ENCODE results near the gene SCGB1D1. TPM values are rescaled to one million over a fixed set of nuclear protein-coding genes. Genes with fewer than 3 reads are reported as not detected.

The SCGB1D1 gene
- polyA plus RNA-seq, 1 donor from 2014 or later: not detected

DNA sequence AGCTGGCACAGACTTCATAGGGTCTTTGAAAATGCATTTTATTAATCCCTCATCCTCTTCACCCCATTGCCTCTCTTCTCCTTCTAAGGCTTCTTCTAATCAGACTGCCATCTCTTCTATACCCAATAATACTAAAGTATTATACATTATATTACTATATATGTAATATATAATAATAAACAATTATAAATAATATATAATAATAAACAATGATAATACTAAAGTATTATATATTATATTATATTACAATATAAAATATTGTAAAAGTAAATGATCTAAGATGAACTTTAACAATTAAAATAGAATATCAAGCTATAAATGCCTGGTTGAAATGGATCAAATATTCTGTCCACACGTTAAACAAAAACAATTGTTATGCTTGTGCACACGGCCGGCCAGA is 31.5 kb downstream of the SCGB1D1 start:
- no peak overlapping the region for H3K27ac ChIP-seq (ENCODE audit: low read length)
- H3K27me3 ChIP-seq (ENCODE audit: insufficient read depth, low read depth, low read length): no peaks in the 10 kb centered on the region
- H3F3A ChIP-seq (ENCODE audit: insufficient read depth, low read length, poor library complexity, severe bottlenecking): no peaks in the 10 kb centered on the region
- no peaks in the 10 kb centered on the region for H4K20me1 ChIP-seq (ENCODE audit: insufficient read depth)
- H3K9ac ChIP-seq (ENCODE audit: low read length): no peak overlapping the region
- no peaks in the 10 kb centered on the region for H3K36me3 ChIP-seq (ENCODE audit: insufficient read depth, low read length)
- H3K9me3 ChIP-seq (ENCODE audit: low read length): no peaks in the 10 kb centered on the region
- no peaks in the 10 kb centered on the region for H3K79me2 ChIP-seq (replicated peaks; ENCODE audit: insufficient read depth, low read length)
- no peaks in the 10 kb centered on the region for H3K9me2 ChIP-seq (ENCODE audit: insufficient read depth, low read length)
- no peak overlapping the region for H2AFZ ChIP-seq (ENCODE audit: low read depth, low read length)
- no peak overlapping the region for H3K4me2 ChIP-seq (ENCODE audit: low read length)
- no peak for TF ChIP-seq EZH2 (IDR thresholded peaks at IDR 0.05; ENCODE audit: borderline replicate concordance, insufficient read depth, low read length, poor library complexity, severe bottlenecking)
- TF ChIP-seq EP300 (conservative IDR thresholded peaks at IDR 0.05; ENCODE audit: poor library complexity, severe bottlenecking): no peak
- TF ChIP-seq RAD21 (conservative IDR thresholded peaks at IDR 0.05): no peak
- no peak for TF ChIP-seq POLR2AphosphoS5 (IDR thresholded peaks at IDR 0.05)
- TF ChIP-seq MXI1 (conservative IDR thresholded peaks at IDR 0.05; ENCODE audit: poor library complexity, severe bottlenecking): no peak
- TF ChIP-seq, protein P1, sequence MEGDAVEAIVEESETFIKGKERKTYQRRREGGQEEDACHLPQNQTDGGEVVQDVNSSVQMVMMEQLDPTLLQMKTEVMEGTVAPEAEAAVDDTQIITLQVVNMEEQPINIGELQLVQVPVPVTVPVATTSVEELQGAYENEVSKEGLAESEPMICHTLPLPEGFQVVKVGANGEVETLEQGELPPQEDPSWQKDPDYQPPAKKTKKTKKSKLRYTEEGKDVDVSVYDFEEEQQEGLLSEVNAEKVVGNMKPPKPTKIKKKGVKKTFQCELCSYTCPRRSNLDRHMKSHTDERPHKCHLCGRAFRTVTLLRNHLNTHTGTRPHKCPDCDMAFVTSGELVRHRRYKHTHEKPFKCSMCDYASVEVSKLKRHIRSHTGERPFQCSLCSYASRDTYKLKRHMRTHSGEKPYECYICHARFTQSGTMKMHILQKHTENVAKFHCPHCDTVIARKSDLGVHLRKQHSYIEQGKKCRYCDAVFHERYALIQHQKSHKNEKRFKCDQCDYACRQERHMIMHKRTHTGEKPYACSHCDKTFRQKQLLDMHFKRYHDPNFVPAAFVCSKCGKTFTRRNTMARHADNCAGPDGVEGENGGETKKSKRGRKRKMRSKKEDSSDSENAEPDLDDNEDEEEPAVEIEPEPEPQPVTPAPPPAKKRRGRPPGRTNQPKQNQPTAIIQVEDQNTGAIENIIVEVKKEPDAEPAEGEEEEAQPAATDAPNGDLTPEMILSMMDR (IDR thresholded peaks at IDR 0.05; ENCODE audit: poor library complexity, severe bottlenecking): no peak
- no peak for TF ChIP-seq SMC3 (conservative IDR thresholded peaks at IDR 0.05; ENCODE audit: poor library complexity)
- TF ChIP-seq, protein P2, sequence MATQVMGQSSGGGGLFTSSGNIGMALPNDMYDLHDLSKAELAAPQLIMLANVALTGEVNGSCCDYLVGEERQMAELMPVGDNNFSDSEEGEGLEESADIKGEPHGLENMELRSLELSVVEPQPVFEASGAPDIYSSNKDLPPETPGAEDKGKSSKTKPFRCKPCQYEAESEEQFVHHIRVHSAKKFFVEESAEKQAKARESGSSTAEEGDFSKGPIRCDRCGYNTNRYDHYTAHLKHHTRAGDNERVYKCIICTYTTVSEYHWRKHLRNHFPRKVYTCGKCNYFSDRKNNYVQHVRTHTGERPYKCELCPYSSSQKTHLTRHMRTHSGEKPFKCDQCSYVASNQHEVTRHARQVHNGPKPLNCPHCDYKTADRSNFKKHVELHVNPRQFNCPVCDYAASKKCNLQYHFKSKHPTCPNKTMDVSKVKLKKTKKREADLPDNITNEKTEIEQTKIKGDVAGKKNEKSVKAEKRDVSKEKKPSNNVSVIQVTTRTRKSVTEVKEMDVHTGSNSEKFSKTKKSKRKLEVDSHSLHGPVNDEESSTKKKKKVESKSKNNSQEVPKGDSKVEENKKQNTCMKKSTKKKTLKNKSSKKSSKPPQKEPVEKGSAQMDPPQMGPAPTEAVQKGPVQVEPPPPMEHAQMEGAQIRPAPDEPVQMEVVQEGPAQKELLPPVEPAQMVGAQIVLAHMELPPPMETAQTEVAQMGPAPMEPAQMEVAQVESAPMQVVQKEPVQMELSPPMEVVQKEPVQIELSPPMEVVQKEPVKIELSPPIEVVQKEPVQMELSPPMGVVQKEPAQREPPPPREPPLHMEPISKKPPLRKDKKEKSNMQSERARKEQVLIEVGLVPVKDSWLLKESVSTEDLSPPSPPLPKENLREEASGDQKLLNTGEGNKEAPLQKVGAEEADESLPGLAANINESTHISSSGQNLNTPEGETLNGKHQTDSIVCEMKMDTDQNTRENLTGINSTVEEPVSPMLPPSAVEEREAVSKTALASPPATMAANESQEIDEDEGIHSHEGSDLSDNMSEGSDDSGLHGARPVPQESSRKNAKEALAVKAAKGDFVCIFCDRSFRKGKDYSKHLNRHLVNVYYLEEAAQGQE (IDR thresholded peaks at IDR 0.05; ENCODE audit: borderline replicate concordance): no peak
- no peak for TF ChIP-seq TAF1 (IDR thresholded peaks at IDR 0.05; ENCODE audit: low read depth)
- H3K4me3 ChIP-seq (ENCODE audit: low read length): no peak overlapping the region

DNA sequence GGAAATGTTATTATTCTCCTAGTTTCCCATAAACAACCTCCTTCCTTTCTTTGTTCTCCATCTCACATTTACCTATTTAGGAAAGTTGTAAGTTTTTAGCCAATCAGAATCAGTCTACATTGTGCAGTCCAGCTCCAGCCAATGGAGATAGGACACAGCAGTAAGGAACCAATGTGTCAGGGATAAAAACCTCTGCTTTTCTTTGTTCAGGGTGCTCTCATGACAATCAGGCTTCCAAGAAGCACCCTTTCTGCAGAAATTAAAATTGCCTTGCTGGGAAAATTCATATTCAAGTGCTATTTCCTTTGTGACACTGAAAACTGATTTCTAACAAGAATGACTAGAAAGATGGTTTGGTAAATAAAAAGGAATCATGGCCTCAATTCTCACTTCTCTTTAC is 33.1 kb downstream of the SCGB1D1 start:
- no peaks in the 10 kb centered on the region for H3K79me2 ChIP-seq (replicated peaks; ENCODE audit: insufficient read depth, low read length)
- no peak overlapping the region for H2AFZ ChIP-seq (ENCODE audit: low read depth, low read length)
- no peak overlapping the region for H3K4me2 ChIP-seq (ENCODE audit: low read length)
- H3K36me3 ChIP-seq (ENCODE audit: insufficient read depth, low read length): no peaks in the 10 kb centered on the region
- TF ChIP-seq MXI1 (conservative IDR thresholded peaks at IDR 0.05; ENCODE audit: poor library complexity, severe bottlenecking) (no peak), RAD21 (conservative IDR thresholded peaks at IDR 0.05) (no peak), EZH2 (IDR thresholded peaks at IDR 0.05; ENCODE audit: borderline replicate concordance, insufficient read depth, low read length, poor library complexity, severe bottlenecking) (no peak), SMC3 (conservative IDR thresholded peaks at IDR 0.05; ENCODE audit: poor library complexity) (no peak), EP300 (conservative IDR thresholded peaks at IDR 0.05; ENCODE audit: poor library complexity, severe bottlenecking) (no peak), POLR2AphosphoS5 (IDR thresholded peaks at IDR 0.05) (no peak), TAF1 (IDR thresholded peaks at IDR 0.05; ENCODE audit: low read depth) (no peak)
- TF ChIP-seq, protein P1 (IDR thresholded peaks at IDR 0.05; ENCODE audit: poor library complexity, severe bottlenecking): no peak
- TF ChIP-seq, protein P2 (IDR thresholded peaks at IDR 0.05; ENCODE audit: borderline replicate concordance): no peak
- no peaks in the 10 kb centered on the region for H4K20me1 ChIP-seq (ENCODE audit: insufficient read depth)
- H3K9ac ChIP-seq (ENCODE audit: low read length): no peak overlapping the region
- no peak overlapping the region for H3K27ac ChIP-seq (ENCODE audit: low read length)
- H3K9me3 ChIP-seq (ENCODE audit: low read length): no peaks in the 10 kb centered on the region
- no peaks in the 10 kb centered on the region for H3K9me2 ChIP-seq (ENCODE audit: insufficient read depth, low read length)
- no peaks in the 10 kb centered on the region for H3K27me3 ChIP-seq (ENCODE audit: insufficient read depth, low read depth, low read length)
- no peaks in the 10 kb centered on the region for H3F3A ChIP-seq (ENCODE audit: insufficient read depth, low read length, poor library complexity, severe bottlenecking)
- no peak overlapping the region for H3K4me3 ChIP-seq (ENCODE audit: low read length)

Data from neural cell (in vitro differentiated cells).